Stimulated activated CD8-positive, alpha-beta memory T cell treated with anti-CD3 and anti-CD28 coated beads, Interleukin-7, amount 100 ng/mL, for 1 hour (primary cell): ENCODE measurements around the gene ADPRM.
A peak's percentile ranks its signal among the peaks of the same experiment; 100 is the strongest.
"Not testable (repeated sequence)": the region's sequence is repeated elsewhere in the genome, so short reads cannot be mapped to it uniquely, and the experiment has no call there.

Experiments
- DNase-seq, 2 donors: peaks; one replicate each; pipeline ENCODE4 v3.0.0-alpha.2; 2020; ENCODE audit warnings: low read depth in 2 of 2

ADPRM gene

GRCh38 chr17:10699856-10700255, 2.5 kb downstream of the ADPRM start:
- no peak for DNase-seq

GRCh38 chr17:10702574-10702973, 5.2 kb downstream of the ADPRM start:
- DNase-seq = no peak

GRCh38 chr17:10705727-10706126, 8.3 kb downstream of the ADPRM start:
- DNase-seq = no peak

- no peak for DNase-seq
These were observed 15.9 kb downstream of the ADPRM start for GRCh38 chr17:10713318-10713717.

GRCh38 chr17:10716218-10716617, 18.8 kb downstream of the ADPRM start:
- DNase-seq = no peak

- no peak for DNase-seq
These were observed 21.2 kb downstream of the ADPRM start for GRCh38 chr17:10718547-10718946.

GRCh38 chr17:10724546-10725195, 27.3 kb downstream of the ADPRM start:
- DNase-seq = no peak

- DNase-seq = no peak
These were observed 27.9 kb downstream of the ADPRM start for GRCh38 chr17:10725262-10725661.

GRCh38 chr17:10726196-10726595, 28.8 kb downstream of the ADPRM start:
- no peak for DNase-seq

- DNase-seq = no peak
These were observed 29.8 kb downstream of the ADPRM start for GRCh38 chr17:10727192-10727591.

- DNase-seq = no peak
These were observed 31.0 kb downstream of the ADPRM start for GRCh38 chr17:10728331-10728892.

- peak in 1 of 2 donors; percentile 5 for DNase-seq
These were observed 32.2 kb downstream of the ADPRM start, which contains the start of gene TMEM220 for GRCh38 chr17:10729334-10730193. TSS of gene TMEM220 (minus strand) at chr17:10730023. CDS start at chr17:10729851, 172 bp downstream.

GRCh38 chr17:10730247-10730646, 32.9 kb downstream of the ADPRM start:
- not testable (repeated sequence) for DNase-seq

- DNase-seq = no peak
These were observed 34.0 kb downstream of the ADPRM start for GRCh38 chr17:10731408-10731879.

- DNase-seq = not testable (repeated sequence)
These were observed 34.7 kb downstream of the ADPRM start for GRCh38 chr17:10732121-10732520.

- DNase-seq = no peak
These were observed 36.3 kb downstream of the ADPRM start for GRCh38 chr17:10733666-10734065.

GRCh38 chr17:10735251-10735650, 37.9 kb downstream of the ADPRM start:
- DNase-seq = no peak

GRCh38 chr17:10735821-10736220, 38.4 kb downstream of the ADPRM start:
- no peak for DNase-seq

- no peak for DNase-seq
These were observed 39.8 kb downstream of the ADPRM start for GRCh38 chr17:10737168-10737622.

GRCh38 chr17:10737736-10738135, 40.3 kb downstream of the ADPRM start:
- DNase-seq = no peak

GRCh38 chr17:10738521-10739258, 41.3 kb downstream of the ADPRM start:
- no peak for DNase-seq

GRCh38 chr17:10739386-10739785, 42.0 kb downstream of the ADPRM start:
- DNase-seq = no peak
